Tongue (tissue), 2 donors: ENCODE data around the gene RNH1. TPM values are rescaled to one million over a fixed set of nuclear protein-coding genes. Genes with fewer than 3 reads are reported as not detected.
A peak's percentile ranks its signal among the peaks of the same experiment; 100 is the strongest.
"Not testable (repeated sequence)": the region's sequence is repeated elsewhere in the genome, so short reads cannot be mapped to it uniquely, and the experiment has no call there.

ENCODE experiments used
- DNase-seq: peaks from one replicate; pipeline ENCODE4 v3.0.0-alpha.2; 2015
- total RNA-seq: library from RNA; depleted of rRNA; stranded (reverse); fragments of >200 nt; gene quantifications from one replicate; pipeline ENCODE4 v1.2.3, GENCODE V29; 2014

The RNH1 gene
- total RNA-seq, 1 donor from 2014 or later: 155 TPM

- no peak for DNase-seq
These were observed 29.9 kb downstream of the RNH1 start for GRCh38 chr11:477052-477715.

- DNase-seq: no peak
These were observed 30.6 kb downstream of the RNH1 start for GRCh38 chr11:476416-476815.

GRCh38 chr11:475941-476340 lies 31.1 kb downstream of the RNH1 start:
- peak; percentile 29 for DNase-seq

GRCh38 chr11:474914-475506 lies 32.0 kb downstream of the RNH1 start:
- no peak for DNase-seq

- DNase-seq: no peak
These were observed 32.9 kb downstream of the RNH1 start for GRCh38 chr11:473962-474785.

DNA sequence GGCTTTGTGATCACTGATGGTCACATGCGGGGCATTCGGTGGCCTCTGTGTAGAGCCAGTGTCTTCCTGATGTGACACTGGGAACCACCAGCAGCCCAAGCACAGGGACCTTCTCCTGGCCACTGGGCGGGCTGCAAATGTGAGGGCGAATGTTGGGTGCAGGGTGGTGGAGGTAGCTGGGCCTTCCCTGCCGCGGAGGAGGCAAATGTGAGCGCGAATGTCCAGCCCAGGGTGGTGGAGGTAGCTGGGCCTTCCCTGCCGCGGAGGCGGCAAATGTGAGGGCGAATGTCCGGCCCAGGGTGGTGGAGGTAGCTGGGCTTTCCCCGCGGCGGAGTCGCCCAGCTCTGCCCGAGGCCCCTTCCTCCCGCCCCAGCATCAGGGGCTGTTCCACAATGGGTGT lies 33.6 kb downstream of the RNH1 start:
- DNase-seq: no peak

GRCh38 chr11:472816-473215 lies 34.2 kb downstream of the RNH1 start:
- DNase-seq: no peak

GRCh38 chr11:472272-472671 lies 34.8 kb downstream of the RNH1 start:
- DNase-seq: no peak

DNA sequence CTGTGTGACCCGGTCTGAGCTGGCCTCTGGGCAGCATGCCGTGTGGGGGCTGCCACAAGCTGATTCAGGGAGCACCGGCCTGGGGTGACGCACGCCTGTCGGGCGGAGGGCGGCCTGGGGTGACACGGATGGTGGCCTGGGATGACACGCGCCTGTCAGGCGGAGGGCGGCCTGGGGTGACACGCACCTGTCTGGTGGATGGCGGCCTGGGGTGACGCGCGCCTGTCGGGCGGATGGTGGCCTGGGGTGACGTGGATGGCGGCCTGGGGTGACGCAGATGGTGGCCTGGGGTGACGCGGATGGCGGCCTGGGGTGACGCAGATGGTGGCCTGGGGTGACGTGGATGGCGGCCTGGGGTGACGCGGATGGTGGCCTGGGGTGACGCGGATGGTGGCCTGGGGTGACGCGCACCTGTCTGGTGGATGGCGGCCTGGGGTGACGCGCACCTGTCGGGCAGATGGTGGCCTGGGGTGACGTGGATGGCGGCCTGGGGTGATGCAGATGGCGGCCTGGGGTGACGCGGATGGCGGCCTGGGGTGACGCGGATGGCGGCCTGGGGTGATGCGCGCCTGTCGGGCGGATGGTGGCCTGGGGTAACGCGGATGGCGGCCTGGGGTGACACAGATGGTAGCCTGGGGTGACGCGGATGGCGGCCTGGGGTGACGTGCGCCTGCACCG lies 35.4 kb downstream of the RNH1 start:
- DNase-seq: no peak

DNA sequence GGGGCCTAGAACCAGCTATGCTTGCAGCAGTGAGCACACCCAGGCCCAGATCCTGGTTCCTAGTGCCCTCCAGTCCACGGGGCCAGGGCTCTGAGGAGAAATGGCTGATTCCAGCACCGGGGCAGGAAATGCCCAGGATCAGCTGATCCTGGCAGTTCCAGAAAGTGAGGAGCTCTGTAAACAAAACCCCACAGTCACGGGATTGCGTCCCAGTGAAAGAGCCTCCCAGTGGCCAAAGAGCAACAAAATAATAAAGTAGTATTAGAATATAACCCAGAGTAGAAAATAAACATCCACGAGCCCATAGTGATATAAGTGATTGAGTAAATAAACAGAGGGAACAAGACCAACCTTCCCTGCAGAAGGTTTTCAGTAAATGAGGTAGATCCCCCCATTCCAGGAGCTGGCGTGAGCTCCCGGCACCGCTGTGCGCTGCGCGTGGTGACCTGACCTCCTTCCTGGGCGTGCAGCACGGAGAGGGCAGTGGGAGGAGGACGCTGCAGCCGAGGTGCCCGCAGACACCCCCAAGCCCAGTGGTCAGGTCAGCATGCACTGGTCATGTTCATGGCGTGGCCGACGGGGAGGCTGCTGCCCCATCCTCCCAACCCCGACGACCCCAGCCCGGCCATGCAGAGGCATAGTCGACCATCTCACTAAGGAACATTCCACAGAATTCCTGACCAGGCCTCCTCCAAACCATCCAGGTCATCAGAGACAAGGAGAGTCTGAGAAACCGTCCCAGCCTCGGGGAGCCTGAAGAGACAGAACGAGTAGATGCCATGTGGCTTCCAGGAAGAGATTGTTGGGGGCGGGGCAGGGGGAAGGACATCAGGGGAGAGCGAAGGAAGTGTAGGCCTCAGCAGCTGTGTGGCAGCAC lies 37.1 kb downstream of the RNH1 start:
- DNase-seq: no peak

GRCh38 chr11:469026-469683 lies 37.9 kb downstream of the RNH1 start:
- not testable (repeated sequence) for DNase-seq

DNA sequence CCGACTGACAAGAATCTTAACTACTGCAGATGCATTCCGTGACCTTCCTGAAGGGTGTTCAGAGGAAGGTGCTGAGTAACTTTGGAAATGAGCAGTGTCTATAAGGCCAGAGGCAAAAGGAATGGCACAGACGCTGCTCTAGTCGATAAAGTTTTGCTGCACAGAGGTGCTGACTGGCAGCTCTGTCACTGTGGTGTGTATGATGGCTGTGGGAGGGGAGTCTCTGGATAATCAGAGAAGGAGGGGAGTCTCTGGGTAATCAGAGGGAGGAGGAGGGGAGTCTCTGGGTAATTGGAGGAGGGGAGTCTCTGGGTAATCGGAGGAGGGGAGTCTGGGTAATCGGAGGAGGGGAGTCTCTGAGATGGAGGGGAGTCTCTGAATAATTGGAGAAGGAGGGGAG lies 38.5 kb downstream of the RNH1 start:
- DNase-seq: no peak

DNA sequence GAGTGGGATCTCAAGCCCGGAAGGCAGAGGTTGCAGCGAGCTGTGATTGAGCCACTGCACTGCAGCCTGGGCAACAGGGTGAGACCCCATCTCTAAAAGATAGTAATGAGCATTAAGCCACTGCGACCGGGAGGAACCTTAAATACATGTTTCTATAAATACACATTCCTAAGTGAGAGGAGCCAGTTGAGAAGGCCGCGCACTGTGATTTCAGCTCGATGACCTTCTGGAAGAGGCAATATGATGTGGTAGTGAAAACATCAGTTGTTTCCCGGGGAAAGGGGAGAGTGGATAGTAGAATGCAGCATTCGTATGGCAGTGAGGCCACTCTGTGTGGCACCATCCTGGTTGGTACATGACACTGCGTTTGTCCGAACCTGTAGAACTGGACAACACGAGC lies 39.0 kb downstream of the RNH1 start:
- no peak for DNase-seq

GRCh38 chr11:465896-466530 lies 41.0 kb downstream of the RNH1 start:
- DNase-seq: no peak

DNA sequence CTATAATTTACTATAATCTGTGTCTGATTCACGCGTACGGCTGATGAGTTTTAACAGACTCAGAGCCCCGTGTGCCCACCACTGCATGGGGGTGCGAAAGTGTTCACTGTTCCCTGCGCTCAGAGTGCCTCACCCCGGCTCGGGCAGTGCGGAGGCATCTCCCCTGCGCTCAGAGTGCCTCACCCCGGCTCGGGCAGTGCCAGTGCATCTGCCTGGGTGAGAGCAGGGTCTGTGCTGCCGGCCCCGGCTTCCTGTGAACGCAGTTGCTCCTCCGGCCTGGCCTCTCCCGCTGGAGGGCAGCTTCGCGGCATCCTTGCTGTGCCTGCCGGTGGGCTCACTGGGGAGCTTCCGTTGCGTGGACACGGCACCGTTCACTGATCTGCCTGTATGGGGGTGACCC lies 42.7 kb downstream of the RNH1 start:
- DNase-seq: no peak

DNA sequence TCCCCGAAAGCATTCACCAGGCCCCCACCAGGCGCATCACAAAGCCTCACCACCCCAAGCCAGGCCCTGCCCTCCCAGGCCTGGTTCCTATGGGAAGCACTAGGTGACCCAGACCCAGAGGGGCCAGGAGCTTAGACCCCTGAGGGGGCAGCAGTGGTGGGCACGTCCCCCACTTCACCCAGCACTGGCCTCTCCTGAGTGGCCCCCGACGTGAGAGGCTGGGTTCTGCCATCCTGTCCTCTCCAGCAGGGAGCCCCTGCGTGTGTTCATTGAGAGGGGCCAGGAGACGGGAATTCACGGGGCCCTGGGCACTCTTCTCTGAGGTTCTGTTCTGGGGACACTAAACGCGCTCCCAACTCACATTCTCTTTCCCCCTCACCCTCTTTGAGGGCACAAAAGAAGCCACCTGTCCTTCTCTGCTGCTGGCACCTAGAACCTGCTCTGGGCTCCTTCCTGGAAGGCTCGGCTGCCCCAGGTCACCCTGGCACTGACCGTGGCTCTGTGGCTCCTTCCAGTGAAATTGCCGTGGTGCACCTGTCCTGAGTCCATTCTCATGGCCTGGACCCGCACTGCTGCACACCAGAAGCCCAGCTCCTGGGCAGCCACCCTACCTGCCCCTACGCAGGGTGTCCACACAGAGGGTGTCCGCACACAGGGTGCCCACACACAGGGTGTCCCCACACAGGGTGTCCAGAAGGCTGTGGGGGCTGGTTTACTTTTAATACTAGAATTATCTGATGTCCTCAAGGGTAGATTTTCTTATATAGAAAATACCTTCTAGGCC lies 44.7 kb downstream of the RNH1 start:
- DNase-seq: no peak

DNA sequence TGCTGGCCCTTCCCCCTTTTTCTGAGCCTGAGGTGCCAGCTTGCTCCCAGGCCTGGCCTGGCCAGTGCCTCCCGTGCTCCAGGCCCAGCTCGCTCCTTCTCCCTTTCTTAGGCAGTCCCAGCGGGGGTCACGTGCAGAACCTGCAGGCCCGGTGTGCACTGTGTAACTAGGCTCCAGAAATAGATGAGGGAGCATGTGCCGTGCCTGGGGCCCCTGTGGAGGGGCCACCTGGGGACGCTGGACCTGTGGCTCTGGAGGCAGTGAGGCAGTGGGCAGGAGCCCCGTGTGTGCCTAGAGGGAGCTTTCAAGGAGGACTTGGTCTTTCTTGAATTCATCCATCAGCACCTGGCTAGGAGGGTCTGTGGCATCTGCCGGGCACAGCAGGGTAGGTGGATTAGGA lies 45.4 kb downstream of the RNH1 start:
- DNase-seq: no peak

GRCh38 chr11:460331-461199 lies 46.5 kb downstream of the RNH1 start:
- no peak for DNase-seq
